HEK293 (cell line): ENCODE data around the gene SH3TC1.

Source experiments
- CTCF ChIP-seq: fragments of 450-650 bp; formaldehyde crosslinking; IDR thresholded peaks from 2 replicates; pipeline ENCODE4 v1.5.1; 2016; ENCODE audit warnings: missing biosample characterization, missing genetic modification characterization
- FEZF1 ChIP-seq: fragments of 450-650 bp; formaldehyde crosslinking; IDR thresholded peaks from 2 replicates; pipeline ENCODE4 v1.5.1; 2016; ENCODE audit warnings: missing biosample characterization, missing genetic modification characterization
- GLIS1 ChIP-seq: fragments of 450-650 bp; formaldehyde crosslinking; IDR thresholded peaks from 2 replicates; pipeline ENCODE4 v1.5.1; 2016; ENCODE audit warnings: missing biosample characterization, missing genetic modification characterization
- ZBTB8A ChIP-seq: fragments of 450-650 bp; formaldehyde crosslinking; IDR thresholded peaks from 2 replicates; pipeline ENCODE4 v1.5.1; 2016; ENCODE audit warnings: missing biosample characterization, missing genetic modification characterization
- ZNF138 ChIP-seq: fragments of 450-650 bp; formaldehyde crosslinking; IDR thresholded peaks from 2 replicates; pipeline ENCODE4 v1.5.1; 2016; ENCODE audit warnings: missing biosample characterization, missing genetic modification characterization, borderline replicate concordance
- ZNF155 ChIP-seq: fragments of 450-650 bp; formaldehyde crosslinking; IDR thresholded peaks from 2 replicates; pipeline ENCODE4 v1.5.1; 2016; ENCODE audit warnings: missing biosample characterization, missing genetic modification characterization
- ZNF248 ChIP-seq: fragments of 450-650 bp; formaldehyde crosslinking; IDR thresholded peaks from 2 replicates; pipeline ENCODE4 v1.5.1; 2017; ENCODE audit warnings: missing biosample characterization, missing genetic modification characterization
- ZNF302 ChIP-seq: fragments of 450-650 bp; formaldehyde crosslinking; IDR thresholded peaks from 2 replicates; pipeline ENCODE4 v1.5.1; 2016; ENCODE audit warnings: missing biosample characterization, missing genetic modification characterization, low read depth
- ZNF404 ChIP-seq: fragments of 450-650 bp; formaldehyde crosslinking; IDR thresholded peaks from 2 replicates; pipeline ENCODE4 v1.5.1; 2017; ENCODE audit warnings: missing biosample characterization, missing genetic modification characterization
- ZNF510 ChIP-seq: fragments of 450-650 bp; formaldehyde crosslinking; IDR thresholded peaks from 2 replicates; pipeline ENCODE4 v1.5.1; 2018; ENCODE audit warnings: mild to moderate bottlenecking, missing genetic modification characterization, missing biosample characterization; ENCODE audit not compliant: insufficient replicate concordance
- ZNF654 ChIP-seq: fragments of 450-650 bp; formaldehyde crosslinking; IDR thresholded peaks from 2 replicates; pipeline ENCODE4 v1.5.1; 2016; ENCODE audit warnings: low read depth, missing biosample characterization, missing genetic modification characterization
- ZNF658 ChIP-seq: fragments of 450-650 bp; formaldehyde crosslinking; IDR thresholded peaks from 2 replicates; pipeline ENCODE4; 2016; ENCODE audit warnings: missing biosample characterization, missing genetic modification characterization
- TF ChIP-seq, protein P1 (sequence below): fragments of 450-650 bp; formaldehyde crosslinking; IDR thresholded peaks from 2 replicates; pipeline ENCODE4 v1.5.1; 2016; ENCODE audit warnings: missing biosample characterization, missing genetic modification characterization

- TF ChIP-seq CTCF (tag by site-specific recombination), result no peak
- no peak for TF ChIP-seq ZNF404
- no peak for TF ChIP-seq ZNF510 (tag by site-specific recombination)
- no peak for TF ChIP-seq ZNF138 (tag by site-specific recombination)
- no peak for TF ChIP-seq FEZF1 (tag by site-specific recombination)
- TF ChIP-seq ZNF658, result no peak
- no peak for TF ChIP-seq ZNF248 (tag by site-specific recombination)
- TF ChIP-seq ZNF155 (tag by site-specific recombination), result no peak
- TF ChIP-seq GLIS1 (tag by site-specific recombination), result no peak
- no peak for TF ChIP-seq ZNF302 (tag by site-specific recombination)
- TF ChIP-seq ZBTB8A (tag by site-specific recombination), result no peak
- TF ChIP-seq, protein P1, sequence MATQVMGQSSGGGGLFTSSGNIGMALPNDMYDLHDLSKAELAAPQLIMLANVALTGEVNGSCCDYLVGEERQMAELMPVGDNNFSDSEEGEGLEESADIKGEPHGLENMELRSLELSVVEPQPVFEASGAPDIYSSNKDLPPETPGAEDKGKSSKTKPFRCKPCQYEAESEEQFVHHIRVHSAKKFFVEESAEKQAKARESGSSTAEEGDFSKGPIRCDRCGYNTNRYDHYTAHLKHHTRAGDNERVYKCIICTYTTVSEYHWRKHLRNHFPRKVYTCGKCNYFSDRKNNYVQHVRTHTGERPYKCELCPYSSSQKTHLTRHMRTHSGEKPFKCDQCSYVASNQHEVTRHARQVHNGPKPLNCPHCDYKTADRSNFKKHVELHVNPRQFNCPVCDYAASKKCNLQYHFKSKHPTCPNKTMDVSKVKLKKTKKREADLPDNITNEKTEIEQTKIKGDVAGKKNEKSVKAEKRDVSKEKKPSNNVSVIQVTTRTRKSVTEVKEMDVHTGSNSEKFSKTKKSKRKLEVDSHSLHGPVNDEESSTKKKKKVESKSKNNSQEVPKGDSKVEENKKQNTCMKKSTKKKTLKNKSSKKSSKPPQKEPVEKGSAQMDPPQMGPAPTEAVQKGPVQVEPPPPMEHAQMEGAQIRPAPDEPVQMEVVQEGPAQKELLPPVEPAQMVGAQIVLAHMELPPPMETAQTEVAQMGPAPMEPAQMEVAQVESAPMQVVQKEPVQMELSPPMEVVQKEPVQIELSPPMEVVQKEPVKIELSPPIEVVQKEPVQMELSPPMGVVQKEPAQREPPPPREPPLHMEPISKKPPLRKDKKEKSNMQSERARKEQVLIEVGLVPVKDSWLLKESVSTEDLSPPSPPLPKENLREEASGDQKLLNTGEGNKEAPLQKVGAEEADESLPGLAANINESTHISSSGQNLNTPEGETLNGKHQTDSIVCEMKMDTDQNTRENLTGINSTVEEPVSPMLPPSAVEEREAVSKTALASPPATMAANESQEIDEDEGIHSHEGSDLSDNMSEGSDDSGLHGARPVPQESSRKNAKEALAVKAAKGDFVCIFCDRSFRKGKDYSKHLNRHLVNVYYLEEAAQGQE (tag by site-specific recombination), result no peak
- no peak for TF ChIP-seq ZNF654 (tag by site-specific recombination)
Measured at GRCh38 chr4:8227771-8228318, 28.8 kb downstream of the SH3TC1 start.
